GM12878 (cell line): ENCODE data around the gene COL23A1. TPM values are rescaled to one million over a fixed set of nuclear protein-coding genes. Genes with fewer than 3 reads are reported as not detected.

Experiments
- ATAC-seq: fragments of 200-7000 bp; cut with Tn5 transposase; 3 replicates; pipeline ENCODE4 v1.9.1; 2020; ENCODE audit warnings: mild to moderate bottlenecking, moderate library complexity
- BruUV-seq: library from RNA; stranded (reverse); fragments of 400-500 nt; replicated peaks from 2 replicates; lab custom pipeline; 2021; lab: Mats Ljungman, UMichigan
- CTCF ChIA-PET: fragments of 300-600 bp; sonication (Branson Sonifier 250); formaldehyde crosslinking; extraction: SDS; loops from one replicate; lab custom pipeline; 2021; ENCODE audit warnings: inconsistent platforms; lab: Yijun Ruan, JAX
- POLR2A ChIA-PET: fragments of 350-600 bp; formaldehyde crosslinking; extraction: SDS; loops from one replicate; lab custom pipeline; 2021; ENCODE audit warnings: inconsistent platforms; lab: Charles Lee
- RAD21 ChIA-PET: fragments of 300-600 bp; sonication (Branson Sonifier 250); formaldehyde crosslinking; loops from one replicate; lab custom pipeline; 2023; ENCODE audit warnings: antibody characterized with exemption; ENCODE audit not compliant: unreplicated experiment; lab: Charles Lee
- SMC1A ChIA-PET: fragments of 300-600 bp; sonication (Branson Sonifier 250); formaldehyde crosslinking; loops from one replicate; lab custom pipeline; 2023; ENCODE audit not compliant: unreplicated experiment, uncharacterized antibody; lab: Charles Lee
- DNase-seq: peaks from one replicate; pipeline ENCODE4 v3.0.0-alpha.2; 2011; ENCODE audit warnings: low read depth, low spot score
- FAIRE-seq: peaks from 3 replicates; lab custom pipeline; 2011; peaks lifted over from hg19 to GRCh38; lab: Jason Lieb, UNC
- H2AFZ ChIP-seq: 2 replicates; pipeline ENCODE4 v1.6.0; 2011; ENCODE audit warnings: low read depth, low read length, control low read depth; ENCODE audit not compliant: control insufficient read depth
- H3K27ac ChIP-seq: 2 replicates; pipeline ENCODE4 v1.5.1; 2011; ENCODE audit warnings: control low read depth; ENCODE audit not compliant: control insufficient read depth, insufficient read depth
- H3K27me3 ChIP-seq, 2 experiments: replicated peaks in 1 of 2; 2 replicates each; pipeline versions ENCODE4 v1.6.0 to v1.6.1; 2011; ENCODE audit warnings: low read length in 1 of 2; ENCODE audit not compliant: control insufficient read depth in 2 of 2, insufficient read depth in 2 of 2
- H3K36me3 ChIP-seq, 2 experiments: 2 replicates each; pipeline ENCODE4 v1.5.1; 2011; ENCODE audit warnings: low read length in 1 of 2; ENCODE audit not compliant: control insufficient read depth in 2 of 2, insufficient read depth in 2 of 2
- H3K4me1 ChIP-seq: 2 replicates; pipeline ENCODE4 v1.6.1; 2011; ENCODE audit warnings: mild to moderate bottlenecking, low read length, moderate library complexity, mixed read lengths; ENCODE audit not compliant: control insufficient read depth, insufficient read depth
- H3K4me2 ChIP-seq: 2 replicates; pipeline ENCODE4 v1.6.0; 2011; ENCODE audit warnings: control low read depth; ENCODE audit not compliant: control insufficient read depth, insufficient read depth
- H3K4me3 ChIP-seq: fragments of 200-600 bp; sonication (generic); 2 replicates; pipeline ENCODE4 v1.5.1; 2016
- H3K79me2 ChIP-seq: 2 replicates; pipeline ENCODE4 v1.6.0; 2011; ENCODE audit warnings: low read length; ENCODE audit not compliant: control insufficient read depth, insufficient read depth
- H3K9ac ChIP-seq: 2 replicates; pipeline ENCODE4 v1.8.0; 2011; ENCODE audit warnings: low read length, control low read depth, mixed read lengths; ENCODE audit not compliant: control insufficient read depth, insufficient read depth
- H3K9me3 ChIP-seq: replicated peaks from 3 replicates; pipeline ENCODE4 v1.5.1; 2011; ENCODE audit warnings: mild to moderate bottlenecking, low read length; ENCODE audit not compliant: control insufficient read depth, insufficient read depth
- H4K20me1 ChIP-seq: 2 replicates; pipeline ENCODE4 v1.6.0; 2011; ENCODE audit not compliant: control insufficient read depth, insufficient read depth
- BCL3 ChIP-seq: IDR thresholded peaks from 2 replicates; pipeline ENCODE4 v1.6.1; 2011; ENCODE audit warnings: borderline replicate concordance, low read depth, mild to moderate bottlenecking, moderate library complexity, low read length; ENCODE audit not compliant: insufficient read depth, poor library complexity, severe bottlenecking
- MTA3 ChIP-seq: IDR thresholded peaks from 2 replicates; pipeline ENCODE4 v1.6.1; 2012; ENCODE audit warnings: low read length, inconsistent platforms, borderline replicate concordance
- NBN ChIP-seq: fragments of 450-650 bp; IDR thresholded peaks from 2 replicates; pipeline ENCODE4 v1.6.1; 2016
- NKRF ChIP-seq: fragments of 450-650 bp; conservative IDR thresholded peaks from 2 replicates; pipeline ENCODE4 v1.6.1; 2017; ENCODE audit warnings: mild to moderate bottlenecking, moderate library complexity
- PRDM15 ChIP-seq: fragments of 450-650 bp; formaldehyde crosslinking; IDR thresholded peaks from 2 replicates; pipeline ENCODE4 v1.4.0; 2020; ENCODE audit warnings: mild to moderate bottlenecking, moderate library complexity
- RFX5 ChIP-seq: IDR thresholded peaks from 2 replicates; pipeline ENCODE4 v1.6.1; 2011; ENCODE audit warnings: low read depth, low read length, improper control_type of control experiment
- SMARCA5 ChIP-seq: fragments of 450-650 bp; IDR thresholded peaks from 2 replicates; pipeline ENCODE4 v1.6.1; 2017; ENCODE audit warnings: mild to moderate bottlenecking
- SREBF2 ChIP-seq: IDR thresholded peaks from 2 replicates; pipeline ENCODE4 v1.6.1; 2012; ENCODE audit warnings: mild to moderate bottlenecking, low read length
- WGBS: methylation state at CpG from one replicate; pipeline ENCODE4 v1.1.6; 2016; ENCODE audit warnings: low lambda C conversion rate; ENCODE audit not compliant: insufficient replicate concordance, insufficient coverage; ENCODE audit errors: missing lambda C conversion rate; 5-methylcytosine and 5-hydroxymethylcytosine counted together
- in situ Hi-C: fragments of 300-500 bp; cut with MboI; formaldehyde crosslinking; loops from 9 replicates; pipeline ENCODE4 v1.14.3; 2018; ENCODE audit warnings: mixed read lengths
- intact Hi-C: fragments of 100-400 bp; cut with micrococcal nuclease; formaldehyde crosslinking; loops from one replicate; pipeline ENCODE4 v1.14.2; 2022; ENCODE audit not compliant: unreplicated experiment
- polyA plus RNA-seq, 11 experiments: library from polyadenylated mRNA; depleted of rRNA in 4 of 11; unstranded in 6 of 11; stranded (reverse) in 5 of 11; fragments of >200 nt; fragmentation: Nextera tagmentation in 4 of 11; fragmentation: Illumina TruSeq in 1 of 11; extraction: Ambion mirVana in 4 of 11; extraction: Trizol in 1 of 11; gene quantifications; 1 replicate in 1 of 11; 2 replicates in 10 of 11; pipeline versions ENCODE4 v1.2.1 to v1.2.3, GENCODE V29; 2011 to 2016; ENCODE audit warnings: inconsistent platforms in 2 of 11, missing spikeins in 2 of 11, low read depth in 1 of 11
- total RNA-seq, 4 experiments: library from RNA; depleted of rRNA in 3 of 4; stranded (reverse); fragments of >200 nt in 3 of 4; fragmentation: Illumina TruSeq in 1 of 4; extraction: Trizol in 1 of 4; gene quantifications; 2 replicates each; pipeline versions ENCODE4 v1.2.1 to v1.2.3, GENCODE V29; 2013 to 2021

Gene COL23A1
- total and polyA plus RNA-seq, 10 of the 15 experiments (the other 5 are each of a cell fraction or from before 2014, with no cell fraction given) = 0.03 to 0.83 (median 0.09) TPM; not detected in 5

GRCh38 chr5:178532236-178532635, 58.0 kb downstream of the COL23A1 start:
- 0% methylated on average over 5 of the region's 5 CpGs for WGBS
- SMC1A ChIA-PET = no interaction called here
- DNase-seq = no peak

More at GRCh38 chr5:178532236-178532635, 58.0 kb downstream of the COL23A1 start:
- Histone ChIP-seq H3K9me3 (no peaks in the 10 kb centered on the region), H3K9ac (no peak overlapping the region), H3K27ac (no peak overlapping the region), H3K79me2 (no peaks in the 10 kb centered on the region), H2AFZ (no peak overlapping the region), H4K20me1 (no peaks in the 10 kb centered on the region), H3K4me1 (no peaks in the 10 kb centered on the region), H3K4me2 (no peak overlapping the region), H3K27me3 (no peaks in the 10 kb centered on the region), H3K4me3 (no peak overlapping the region), H3K36me3 (no peaks in the 10 kb centered on the region)
- FAIRE-seq (no peak), ATAC-seq (no peak)
- CTCF ChIA-PET = no interaction called here
- POLR2A ChIA-PET = no interaction called here
- RAD21 ChIA-PET = no interaction called here
- intact Hi-C loops = no loop called here
- TF ChIP-seq MTA3 = no peak
- no peak for TF ChIP-seq SMARCA5
- TF ChIP-seq NBN = no peak
- no peak for TF ChIP-seq PRDM15 (CRISPR knock-in tag)
- no peak for TF ChIP-seq SREBF2
- no peak for TF ChIP-seq NKRF
- no peak for TF ChIP-seq RFX5
- TF ChIP-seq BCL3 = no peak
- in situ Hi-C loops = no loop called here
- BruUV-seq = no TSS peak
